ENCODE measurements around the gene CACNA2D1. TPM values are rescaled to one million over a fixed set of nuclear protein-coding genes. Genes with fewer than 3 reads are reported as not detected.
A peak's percentile ranks its signal among the peaks of the same experiment; 100 is the strongest.

Gene CACNA2D1
- polyA plus RNA-seq, 6 donors from 2014 or later, result not detected

- DNase-seq (no peak), ATAC-seq (ENCODE audit: low read depth in 2 of 2) (no peak)
- no peak overlapping the region for H3K4me3 Mint-ChIP-seq
- no peaks in the 10 kb centered on the region for H3K9me3 Mint-ChIP-seq
- no peaks in the 10 kb centered on the region for H3K36me3 Mint-ChIP-seq
- no peaks in the 10 kb centered on the region for H3K27me3 Mint-ChIP-seq
- H3K27ac Mint-ChIP-seq, result no peak overlapping the region
- H3K4me1 Mint-ChIP-seq, result no peaks in the 10 kb centered on the region
These were observed 506.5 kb downstream of the CACNA2D1 start for GRCh38 chr7:81937091-81937490.

- DNase-seq (no peak), ATAC-seq (ENCODE audit: low read depth in 2 of 2) (no peak)
- H3K4me1 Mint-ChIP-seq, result no peaks in the 10 kb centered on the region
- H3K27ac Mint-ChIP-seq, result no peak overlapping the region
- H3K27me3 Mint-ChIP-seq, result no peaks in the 10 kb centered on the region
- H3K36me3 Mint-ChIP-seq, result no peaks in the 10 kb centered on the region
- H3K9me3 Mint-ChIP-seq, result no peaks in the 10 kb centered on the region
- H3K4me3 Mint-ChIP-seq, result no peak overlapping the region
These were observed 508.8 kb downstream of the CACNA2D1 start for GRCh38 chr7:81934596-81935301.

- Mint-ChIP-seq H3K4me3 (no peak overlapping the region), H3K27ac (no peak overlapping the region), H3K9me3 (peaks cover 0 to 2% (median 0%) of the 10 kb centered on the region in 7 donors), H3K36me3 (no peaks in the 10 kb centered on the region), H3K27me3 (no peaks in the 10 kb centered on the region), H3K4me1 (no peaks in the 10 kb centered on the region)
- DNase-seq, result no peak
- no peak for ATAC-seq (ENCODE audit: low read depth in 2 of 2)
These were observed 510.6 kb downstream of the CACNA2D1 start for GRCh38 chr7:81932936-81933335.

GRCh38 chr7:81929386-81929785 lies 514.2 kb downstream of the CACNA2D1 start:
- no peaks in the 10 kb centered on the region for H3K4me1 Mint-ChIP-seq
- H3K4me3 Mint-ChIP-seq, result no peak overlapping the region
- ATAC-seq (ENCODE audit: low read depth in 2 of 2), result no peak
- H3K27me3 Mint-ChIP-seq, result no peaks in the 10 kb centered on the region
- peaks cover 0 to 2% (median 0%) of the 10 kb centered on the region in 7 donors for H3K9me3 Mint-ChIP-seq
- H3K36me3 Mint-ChIP-seq, result no peaks in the 10 kb centered on the region
- H3K27ac Mint-ChIP-seq, result no peak overlapping the region
- no peak for DNase-seq

GRCh38 chr7:81926154-81926553 lies 517.4 kb downstream of the CACNA2D1 start:
- Mint-ChIP-seq H3K36me3 (no peaks in the 10 kb centered on the region), H3K4me1 (no peaks in the 10 kb centered on the region), H3K4me3 (no peak overlapping the region), H3K27ac (no peak overlapping the region), H3K9me3 (peaks cover 0 to 5% (median 0%) of the 10 kb centered on the region in 7 donors), H3K27me3 (no peaks in the 10 kb centered on the region)
- no peak for ATAC-seq (ENCODE audit: low read depth in 2 of 2)
- DNase-seq, result no peak

GRCh38 chr7:81925530-81925929 lies 518.0 kb downstream of the CACNA2D1 start:
- ATAC-seq (ENCODE audit: low read depth in 2 of 2), result no peak
- no peak for DNase-seq
- Mint-ChIP-seq H3K9me3 (peaks cover 0 to 5% (median 0%) of the 10 kb centered on the region in 7 donors), H3K4me3 (no peak overlapping the region), H3K36me3 (no peaks in the 10 kb centered on the region), H3K27ac (no peak overlapping the region), H3K27me3 (no peaks in the 10 kb centered on the region), H3K4me1 (no peaks in the 10 kb centered on the region)

GRCh38 chr7:81924494-81924893 lies 519.1 kb downstream of the CACNA2D1 start:
- H3K9me3 Mint-ChIP-seq, result peaks cover 0 to 4% (median 1%) of the 10 kb centered on the region in 7 donors
- H3K4me1 Mint-ChIP-seq, result no peaks in the 10 kb centered on the region
- no peak overlapping the region for H3K27ac Mint-ChIP-seq
- no peak overlapping the region for H3K4me3 Mint-ChIP-seq
- H3K36me3 Mint-ChIP-seq, result no peaks in the 10 kb centered on the region
- no peak for ATAC-seq (ENCODE audit: low read depth in 2 of 2)
- H3K27me3 Mint-ChIP-seq, result no peaks in the 10 kb centered on the region
- no peak for DNase-seq

GRCh38 chr7:81919494-81919893 lies 524.1 kb downstream of the CACNA2D1 start:
- H3K4me3 Mint-ChIP-seq, result no peak overlapping the region
- ATAC-seq (ENCODE audit: low read depth in 2 of 2) (no peak), DNase-seq (no peak)
- peaks cover 3 to 19% (median 9%) of the 10 kb centered on the region in 7 donors for H3K9me3 Mint-ChIP-seq
- H3K36me3 Mint-ChIP-seq, result no peaks in the 10 kb centered on the region
- no peaks in the 10 kb centered on the region for H3K4me1 Mint-ChIP-seq
- H3K27me3 Mint-ChIP-seq, result no peaks in the 10 kb centered on the region
- no peak overlapping the region for H3K27ac Mint-ChIP-seq

- Mint-ChIP-seq H3K27me3 (no peaks in the 10 kb centered on the region), H3K4me3 (no peak overlapping the region), H3K9me3 (peaks cover 0 to 18% (median 6%) of the 10 kb centered on the region in 7 donors), H3K4me1 (no peaks in the 10 kb centered on the region), H3K27ac (no peak overlapping the region), H3K36me3 (no peaks in the 10 kb centered on the region)
- DNase-seq, result no peak
- ATAC-seq (ENCODE audit: low read depth in 2 of 2), result no peak
These were observed 535.4 kb downstream of the CACNA2D1 start for GRCh38 chr7:81908220-81908619.

- H3K4me1 Mint-ChIP-seq, result peaks cover 8 to 28% (median 12%) of the 10 kb centered on the region in 3 donors
- H3K36me3 Mint-ChIP-seq, result no peaks in the 10 kb centered on the region
- no peaks in the 10 kb centered on the region for H3K27me3 Mint-ChIP-seq
- H3K4me3 Mint-ChIP-seq, result no peak overlapping the region
- H3K9me3 Mint-ChIP-seq, result peaks cover 0 to 12% (median 0%) of the 10 kb centered on the region in 7 donors
- ATAC-seq (ENCODE audit: low read depth in 2 of 2) (no peak), DNase-seq (no peak)
- H3K27ac Mint-ChIP-seq, result no peak overlapping the region
These were observed 540.5 kb downstream of the CACNA2D1 start for GRCh38 chr7:81903115-81903514.

- Mint-ChIP-seq H3K27me3 (no peaks in the 10 kb centered on the region), H3K27ac (peak overlapping the region in 1 of 6 donors; percentile 56), H3K4me1 (peaks cover 8 to 28% (median 12%) of the 10 kb centered on the region in 3 donors), H3K9me3 (peaks cover 0 to 12% (median 2%) of the 10 kb centered on the region in 7 donors), H3K36me3 (no peaks in the 10 kb centered on the region), H3K4me3 (no peak overlapping the region)
- ATAC-seq (ENCODE audit: low read depth in 2 of 2) (no peak), DNase-seq (no peak)
These were observed 541.0 kb downstream of the CACNA2D1 start for GRCh38 chr7:81902536-81902935.
